Activated T-helper 1 cell treated with Interleukin-2 at 50 U/mL for 16 hours (primary cell): Measurements from ENCODE around the gene ZNF37A.
"Not testable (repeated sequence)": the region's sequence is repeated elsewhere in the genome, so short reads cannot be mapped to it uniquely, and the experiment has no call there.

Experiments used
- DNase-seq: peaks from one replicate; pipeline ENCODE4 v3.0.0-alpha.2; 2020; ENCODE audit warnings: low read depth

ZNF37A gene

DNA sequence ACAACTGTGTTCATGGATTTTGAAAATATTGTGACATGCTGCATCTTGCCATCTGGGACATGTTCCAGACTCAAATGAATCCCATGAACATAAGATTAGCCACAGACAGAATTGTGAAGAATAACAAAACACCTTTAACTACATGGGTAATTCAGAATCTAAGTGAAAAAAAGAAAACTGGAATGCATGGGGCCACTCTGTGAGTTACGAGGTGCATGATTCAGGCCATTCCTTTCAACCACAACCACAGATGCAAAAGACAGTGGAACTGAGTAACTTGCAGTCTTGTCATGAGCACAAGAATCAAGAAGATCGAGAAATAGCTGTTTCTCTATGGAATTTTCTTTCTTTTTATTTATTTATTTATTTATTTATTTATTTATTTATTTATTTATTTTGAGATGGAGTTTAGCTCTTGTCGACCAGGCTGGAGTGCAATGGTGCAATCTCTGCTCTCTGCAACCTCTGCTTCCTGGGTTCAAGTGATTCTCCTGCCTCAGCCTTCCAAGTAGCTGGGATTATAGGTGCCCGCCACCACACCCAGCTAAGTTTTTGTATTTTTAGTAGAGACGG, 56.8 kb downstream of the ZNF37A start:
- DNase-seq: not testable (repeated sequence)

DNA sequence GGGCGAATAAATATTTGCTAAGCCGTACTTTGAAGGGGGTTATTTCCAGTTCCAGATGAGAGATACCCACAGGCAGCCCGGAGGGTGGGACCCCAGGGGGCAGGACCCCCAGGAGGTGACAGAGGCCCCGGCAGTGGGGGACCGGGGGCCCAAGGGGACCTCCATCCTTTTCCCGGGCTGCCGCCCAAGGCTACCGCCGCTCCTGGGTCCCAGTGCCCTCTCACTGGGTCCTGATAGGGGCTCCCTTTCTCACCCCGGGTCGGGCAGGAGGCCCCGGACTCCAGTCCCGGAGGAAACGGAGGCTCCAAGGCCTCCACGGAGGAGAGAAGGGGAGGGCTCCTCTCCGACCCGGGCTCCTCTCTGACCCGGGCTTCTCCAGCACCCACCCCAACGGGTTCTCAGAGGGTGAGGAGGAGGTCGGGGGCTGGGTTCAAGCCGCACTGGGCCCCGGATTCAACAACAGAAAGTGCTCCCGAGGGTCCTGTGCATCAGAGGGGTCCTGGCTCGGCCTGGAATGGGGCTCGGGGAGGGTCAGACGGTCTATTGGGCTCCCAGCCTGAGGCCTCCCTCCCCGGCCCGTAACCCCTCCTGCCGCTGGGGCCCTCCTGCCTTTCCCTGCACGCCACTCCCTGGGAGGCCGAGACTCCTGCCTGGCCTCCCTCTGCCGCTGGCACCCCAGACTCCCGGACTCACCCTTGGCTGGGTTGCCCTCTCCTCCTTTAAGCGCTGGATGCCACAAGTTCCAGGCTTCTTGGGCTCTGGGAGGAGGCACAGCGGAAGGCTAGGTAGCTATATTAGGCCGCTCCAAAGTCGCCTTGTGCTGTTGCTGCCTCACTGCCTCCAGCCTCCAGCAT, 62.5 kb downstream of the ZNF37A start:
- no peak for DNase-seq

DNA sequence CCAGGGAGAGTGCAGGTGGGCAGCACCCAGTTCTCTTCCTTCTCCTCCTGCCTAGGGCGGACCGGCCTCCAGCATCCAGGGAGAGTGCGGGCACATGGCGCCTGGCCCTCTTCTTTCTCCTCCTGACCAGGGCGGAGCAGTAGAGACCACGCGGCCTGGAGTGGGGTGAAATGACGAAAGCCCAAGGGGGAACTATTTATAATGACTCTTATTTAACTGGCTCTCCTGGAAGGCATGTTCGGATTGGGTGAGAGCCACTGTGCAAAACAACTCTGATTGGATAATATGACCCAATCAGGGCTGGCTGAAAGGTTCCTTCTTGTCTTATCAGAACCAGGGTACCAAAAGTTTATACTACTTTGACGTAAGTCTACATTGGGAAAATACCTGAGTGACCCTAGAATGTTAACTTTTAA, 63.1 kb downstream of the ZNF37A start:
- DNase-seq: no peak

DNA sequence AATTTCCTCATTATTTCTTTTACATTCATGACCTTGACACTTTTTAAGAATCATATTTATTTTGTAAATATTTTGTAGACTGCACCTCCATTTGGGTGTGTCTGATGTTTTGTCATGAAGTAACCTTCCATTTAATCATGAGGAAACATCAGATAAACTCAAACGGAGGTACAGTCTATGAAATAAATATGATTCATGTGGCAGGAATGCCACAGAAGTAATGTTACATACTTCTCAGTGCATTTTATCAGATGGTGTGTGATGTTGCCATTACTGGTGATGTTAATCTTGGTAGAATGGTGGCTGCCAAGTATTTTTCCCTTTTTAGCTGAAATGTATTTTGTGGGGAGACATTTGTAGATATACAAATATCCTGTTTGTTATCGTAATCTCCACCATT, 64.9 kb downstream of the ZNF37A start:
- DNase-seq: no peak

DNA sequence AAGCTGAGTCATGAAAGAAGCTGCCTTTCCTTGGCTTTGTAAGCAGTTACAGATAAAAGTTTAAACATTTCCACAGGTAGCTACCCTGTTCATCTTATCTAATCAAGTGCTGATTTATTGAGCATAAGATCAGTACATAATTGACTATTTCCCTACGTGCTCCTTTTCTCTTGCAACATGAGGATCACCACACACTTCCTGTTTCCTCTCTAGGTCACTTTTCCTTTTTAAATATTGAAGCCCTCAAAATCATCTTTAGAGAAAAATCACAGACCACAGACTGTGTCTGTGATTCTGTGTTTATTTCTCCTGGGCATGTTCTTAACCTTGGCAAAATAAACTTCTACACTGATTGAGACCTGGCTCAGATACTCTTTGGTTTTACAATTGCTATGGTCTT, 69.5 kb downstream of the ZNF37A start:
- DNase-seq: no peak

DNA sequence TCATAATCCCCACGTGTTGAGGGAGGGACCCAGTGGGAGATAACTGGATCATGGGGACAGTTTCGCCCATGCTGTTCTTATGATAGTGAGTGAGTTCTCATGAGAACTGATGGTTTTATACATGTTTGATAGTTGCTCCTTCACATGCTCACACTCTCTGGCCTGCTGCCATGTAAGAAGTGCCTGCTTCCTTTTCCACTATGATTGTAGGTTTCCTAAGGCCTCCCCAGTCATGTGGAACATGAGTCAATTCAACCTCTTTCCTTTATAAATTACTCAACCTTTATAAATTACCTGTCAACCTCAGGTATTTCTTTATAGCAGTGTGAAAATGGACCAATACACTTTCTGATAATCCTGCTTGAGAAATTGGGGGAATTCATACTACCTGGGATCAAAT, 80.2 kb downstream of the ZNF37A start:
- no peak for DNase-seq

DNA sequence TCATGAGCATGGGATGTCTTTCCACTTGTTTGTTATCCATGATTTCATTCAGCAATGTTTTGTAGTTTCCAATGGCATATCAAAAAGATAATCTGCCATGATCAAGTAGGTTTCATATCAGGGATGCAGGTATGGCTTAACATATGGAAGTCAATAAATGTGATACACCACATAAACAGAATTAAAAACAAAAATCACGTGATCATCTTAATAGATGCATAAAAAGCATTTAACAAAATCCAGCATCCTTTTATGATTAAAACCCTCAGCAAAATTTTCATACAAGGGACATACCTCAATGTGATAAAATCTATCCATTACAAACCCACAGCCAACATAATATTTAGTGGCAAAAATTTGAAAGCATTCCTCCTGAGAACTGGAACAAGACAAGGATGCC, 90.3 kb downstream of the ZNF37A start:
- DNase-seq: no peak
